Measurements from ENCODE around the gene ARID3B.
"Not testable (repeated sequence)": the region's sequence is repeated elsewhere in the genome, so short reads cannot be mapped to it uniquely, and the experiment has no call there.

ARID3B gene

GRCh38 chr15:74539521-74539920 is 1.5 kb upstream of the ARID3B start:
- not testable (repeated sequence) for DNase-seq

- no peak for DNase-seq
Observed at GRCh38 chr15:74540161-74540760, 759 bp upstream of the ARID3B start.

- peak; percentile 14 to 47 (median 40) for DNase-seq
Observed at GRCh38 chr15:74541494-74542165, 610 bp downstream of the ARID3B start.

GRCh38 chr15:74542166-74543042 is 1.4 kb downstream of the ARID3B start:
- no peak for DNase-seq

GRCh38 chr15:74543043-74543422 is 2.0 kb downstream of the ARID3B start:
- no peak for DNase-seq

- DNase-seq, result no peak
Observed at GRCh38 chr15:74543583-74543982, 2.6 kb downstream of the ARID3B start.

GRCh38 chr15:74545086-74545485 is 4.1 kb downstream of the ARID3B start:
- no peak for DNase-seq

GRCh38 chr15:74545776-74546656 is 5.0 kb downstream of the ARID3B start:
- peak; percentile 60 to 79 (median 72) for DNase-seq

GRCh38 chr15:74547616-74548015 is 6.6 kb downstream of the ARID3B start:
- DNase-seq, result no peak

GRCh38 chr15:74548241-74548640 is 7.2 kb downstream of the ARID3B start:
- DNase-seq, result no peak

GRCh38 chr15:74549816-74550215 is 8.8 kb downstream of the ARID3B start:
- no peak for DNase-seq

GRCh38 chr15:74551714-74552113 is 10.7 kb downstream of the ARID3B start:
- no peak for DNase-seq

GRCh38 chr15:74552773-74553441 is 11.9 kb downstream of the ARID3B start:
- no peak for DNase-seq

GRCh38 chr15:74555192-74555591 is 14.2 kb downstream of the ARID3B start:
- no peak for DNase-seq

- no peak for DNase-seq
Observed at GRCh38 chr15:74558706-74559105, 17.7 kb downstream of the ARID3B start.

- no peak for DNase-seq
Observed at GRCh38 chr15:74563442-74563841, 22.4 kb downstream of the ARID3B start.

- no peak for DNase-seq
Observed at GRCh38 chr15:74564182-74564581, 23.2 kb downstream of the ARID3B start.

GRCh38 chr15:74565381-74566085 is 24.5 kb downstream of the ARID3B start:
- DNase-seq, result no peak

- DNase-seq, result no peak
Observed at GRCh38 chr15:74568594-74568993, 27.6 kb downstream of the ARID3B start.

- DNase-seq, result no peak
Observed at GRCh38 chr15:74569731-74570070, 28.7 kb downstream of the ARID3B start.

- no peak for DNase-seq
Observed at GRCh38 chr15:74571191-74571590, 30.2 kb downstream of the ARID3B start.

- no peak for DNase-seq
Observed at GRCh38 chr15:74573987-74574386, 33.0 kb downstream of the ARID3B start.

Measured in activated CD4-positive, CD25-positive, alpha-beta regulatory T cell (primary cell).